Measurements from ENCODE around the gene HIGD2A.

GRCh38 chr5:176394881-176395675 lies 6.5 kb downstream of the HIGD2A start:
- TF ChIP-seq CTCF (IDR thresholded peaks at IDR 0.05) (no peak), EP300 (IDR thresholded peaks at IDR 0.05) (no peak)
